HEK293 (cell line): ENCODE measurements around the gene ZGPAT.

Experiments used
- CTCF ChIA-PET: fragments of 350-600 bp; formaldehyde crosslinking; extraction: SDS; loops from one replicate; lab custom pipeline; 2021; ENCODE audit warnings: antibody characterized with exemption; lab: Yijun Ruan, JAX
- POLR2A ChIA-PET: fragments of 300-600 bp; formaldehyde crosslinking; extraction: SDS; loops from one replicate; lab custom pipeline; 2020; ENCODE audit warnings: antibody characterized with exemption, inconsistent platforms; lab: Yijun Ruan, JAX
- H3K27ac ChIP-seq: fragments of 200-500 bp; sonication (Bioruptor generic); 2 replicates; pipeline ENCODE4 v1.5.1; 2014; ENCODE audit warnings: low read depth, low read length, control low read depth, inconsistent platforms; ENCODE audit errors: extremely low read depth
- H3K36me3 ChIP-seq, 2 experiments: fragments of 200-500 bp in 1 of 2; sonication (Bioruptor generic) in 1 of 2; 1 replicate in 1 of 2; 2 replicates in 1 of 2; pipeline ENCODE4 v1.5.1; 2014 to 2017; ENCODE audit warnings: inconsistent platforms in 2 of 2, low read length in 2 of 2; ENCODE audit not compliant: control insufficient read depth in 2 of 2, insufficient read depth in 1 of 2
- H3K4me1 ChIP-seq: fragments of 200-500 bp; sonication (Bioruptor generic); 2 replicates; pipeline ENCODE4 v1.5.1; 2014; ENCODE audit warnings: mild to moderate bottlenecking, low read length, inconsistent platforms; ENCODE audit not compliant: control insufficient read depth, insufficient read depth
- H3K4me3 ChIP-seq: 2 replicates; pipeline ENCODE4 v1.5.1; 2011; ENCODE audit warnings: low read depth, mild to moderate bottlenecking, control low read depth, low read length, moderate library complexity
- H3K9me3 ChIP-seq: fragments of 200-500 bp; sonication (Bioruptor generic); 2 replicates; pipeline ENCODE4 v1.5.1; 2014; ENCODE audit warnings: low read depth, low read length, inconsistent platforms; ENCODE audit not compliant: control insufficient read depth, insufficient read depth
- KLF9 ChIP-seq: fragments of 450-650 bp; formaldehyde crosslinking; IDR thresholded peaks from 2 replicates; pipeline ENCODE4 v1.5.1; 2016; ENCODE audit warnings: missing biosample characterization, missing genetic modification characterization, low read depth
- RBAK ChIP-seq: fragments of 450-650 bp; formaldehyde crosslinking; IDR thresholded peaks from 2 replicates; pipeline ENCODE4 v1.5.1; 2016; ENCODE audit warnings: missing biosample characterization, missing genetic modification characterization
- SCRT1 ChIP-seq: fragments of 450-650 bp; formaldehyde crosslinking; IDR thresholded peaks from 2 replicates; pipeline ENCODE4 v1.5.1; 2016; ENCODE audit warnings: missing biosample characterization, missing genetic modification characterization, borderline replicate concordance
- SCRT2 ChIP-seq: fragments of 450-650 bp; formaldehyde crosslinking; IDR thresholded peaks from 2 replicates; pipeline ENCODE4 v1.5.1; 2016; ENCODE audit warnings: missing biosample characterization, missing genetic modification characterization
- ZNF274 ChIP-seq, 2 experiments: fragments of 200-500 bp in 1 of 2; fragments of 450-650 bp in 1 of 2; sonication (Bioruptor generic) in 1 of 2; formaldehyde crosslinking in 1 of 2; IDR thresholded peaks; 2 replicates each; pipeline versions ENCODE4 v1.5.1 to v1.6.1; 2014 to 2016; ENCODE audit warnings: borderline replicate concordance in 1 of 2, inconsistent platforms in 1 of 2, low read length in 1 of 2, missing biosample characterization in 1 of 2, missing genetic modification characterization in 1 of 2
- ZNF404 ChIP-seq: fragments of 450-650 bp; formaldehyde crosslinking; IDR thresholded peaks from 2 replicates; pipeline ENCODE4 v1.5.1; 2017; ENCODE audit warnings: missing biosample characterization, missing genetic modification characterization
- ZNF560 ChIP-seq: fragments of 450-650 bp; formaldehyde crosslinking; IDR thresholded peaks from 2 replicates; pipeline ENCODE4 v1.5.1; 2017; ENCODE audit warnings: missing biosample characterization, missing genetic modification characterization, borderline replicate concordance
- ZNF600 ChIP-seq: fragments of 450-650 bp; formaldehyde crosslinking; IDR thresholded peaks from 2 replicates; pipeline ENCODE4 v1.5.1; 2016; ENCODE audit warnings: missing biosample characterization, missing genetic modification characterization
- ZNF621 ChIP-seq: fragments of 450-650 bp; formaldehyde crosslinking; IDR thresholded peaks from 2 replicates; pipeline ENCODE4 v1.5.1; 2017; ENCODE audit warnings: missing biosample characterization, missing genetic modification characterization
- ZNF629 ChIP-seq: fragments of 450-650 bp; formaldehyde crosslinking; IDR thresholded peaks from 2 replicates; pipeline ENCODE4 v1.5.1; 2017; ENCODE audit warnings: missing biosample characterization, missing genetic modification characterization
- ZNF777 ChIP-seq: fragments of 450-650 bp; formaldehyde crosslinking; IDR thresholded peaks from 2 replicates; pipeline ENCODE4 v1.5.1; 2017; ENCODE audit warnings: missing biosample characterization, missing genetic modification characterization, borderline replicate concordance
- ZNF791 ChIP-seq: fragments of 450-650 bp; formaldehyde crosslinking; IDR thresholded peaks from 2 replicates; pipeline ENCODE4 v1.5.1; 2016; ENCODE audit warnings: missing biosample characterization, missing genetic modification characterization
- ZSCAN16 ChIP-seq: fragments of 450-650 bp; formaldehyde crosslinking; IDR thresholded peaks from 2 replicates; pipeline ENCODE4 v1.5.1; 2016; ENCODE audit warnings: missing biosample characterization, missing genetic modification characterization
- TF ChIP-seq, protein P1 (sequence below): fragments of 450-650 bp; formaldehyde crosslinking; IDR thresholded peaks from 2 replicates; pipeline ENCODE4 v1.5.1; 2016; ENCODE audit warnings: missing biosample characterization, missing genetic modification characterization
- TF ChIP-seq, protein P2 (sequence below): fragments of 450-650 bp; formaldehyde crosslinking; IDR thresholded peaks from 2 replicates; pipeline ENCODE4 v1.5.1; 2016; ENCODE audit warnings: missing biosample characterization, missing genetic modification characterization
- TF ChIP-seq, protein P3 (sequence below): fragments of 450-650 bp; formaldehyde crosslinking; conservative IDR thresholded peaks from 2 replicates; pipeline ENCODE4 v1.5.1; 2016; ENCODE audit warnings: low read depth, missing biosample characterization, missing genetic modification characterization
- TF ChIP-seq, protein P4 (sequence below): fragments of 450-650 bp; formaldehyde crosslinking; IDR thresholded peaks from 2 replicates; pipeline ENCODE4 v1.5.1; 2016; ENCODE audit warnings: missing biosample characterization, missing genetic modification characterization
- TF ChIP-seq, protein P5 (sequence below): fragments of 450-650 bp; formaldehyde crosslinking; IDR thresholded peaks from 2 replicates; pipeline ENCODE4 v1.5.1; 2016; ENCODE audit warnings: missing biosample characterization, missing genetic modification characterization

Gene ZGPAT

GRCh38 chr20:63765082-63765873, 57.4 kb downstream of the ZGPAT start:
- TF ChIP-seq ZNF560 (tag by site-specific recombination) (no peak), RBAK (tag by site-specific recombination) (no peak), ZNF629 (tag by site-specific recombination) (no peak), ZNF791 (no peak), ZNF274 (IDR thresholded peaks at IDR 0.05; ENCODE audit: low read length) (no peak), ZNF274 (tag by site-specific recombination; IDR thresholded peaks at IDR 0.05; ENCODE audit: borderline replicate concordance) (no peak), KLF9 (tag by site-specific recombination) (no peak), ZNF621 (no peak), SCRT1 (tag by site-specific recombination) (no peak), ZNF777 (tag by site-specific recombination) (no peak), ZNF600 (no peak), SCRT2 (tag by site-specific recombination) (no peak), ZSCAN16 (tag by site-specific recombination) (no peak), ZNF404 (no peak)
- TF ChIP-seq, protein P1, sequence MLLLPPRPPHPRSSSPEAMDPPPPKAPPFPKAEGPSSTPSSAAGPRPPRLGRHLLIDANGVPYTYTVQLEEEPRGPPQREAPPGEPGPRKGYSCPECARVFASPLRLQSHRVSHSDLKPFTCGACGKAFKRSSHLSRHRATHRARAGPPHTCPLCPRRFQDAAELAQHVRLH: no peak
- TF ChIP-seq, protein P2, sequence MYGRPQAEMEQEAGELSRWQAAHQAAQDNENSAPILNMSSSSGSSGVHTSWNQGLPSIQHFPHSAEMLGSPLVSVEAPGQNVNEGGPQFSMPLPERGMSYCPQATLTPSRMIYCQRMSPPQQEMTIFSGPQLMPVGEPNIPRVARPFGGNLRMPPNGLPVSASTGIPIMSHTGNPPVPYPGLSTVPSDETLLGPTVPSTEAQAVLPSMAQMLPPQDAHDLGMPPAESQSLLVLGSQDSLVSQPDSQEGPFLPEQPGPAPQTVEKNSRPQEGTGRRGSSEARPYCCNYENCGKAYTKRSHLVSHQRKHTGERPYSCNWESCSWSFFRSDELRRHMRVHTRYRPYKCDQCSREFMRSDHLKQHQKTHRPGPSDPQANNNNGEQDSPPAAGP (tag by site-specific recombination): no peak
- TF ChIP-seq, protein P3, sequence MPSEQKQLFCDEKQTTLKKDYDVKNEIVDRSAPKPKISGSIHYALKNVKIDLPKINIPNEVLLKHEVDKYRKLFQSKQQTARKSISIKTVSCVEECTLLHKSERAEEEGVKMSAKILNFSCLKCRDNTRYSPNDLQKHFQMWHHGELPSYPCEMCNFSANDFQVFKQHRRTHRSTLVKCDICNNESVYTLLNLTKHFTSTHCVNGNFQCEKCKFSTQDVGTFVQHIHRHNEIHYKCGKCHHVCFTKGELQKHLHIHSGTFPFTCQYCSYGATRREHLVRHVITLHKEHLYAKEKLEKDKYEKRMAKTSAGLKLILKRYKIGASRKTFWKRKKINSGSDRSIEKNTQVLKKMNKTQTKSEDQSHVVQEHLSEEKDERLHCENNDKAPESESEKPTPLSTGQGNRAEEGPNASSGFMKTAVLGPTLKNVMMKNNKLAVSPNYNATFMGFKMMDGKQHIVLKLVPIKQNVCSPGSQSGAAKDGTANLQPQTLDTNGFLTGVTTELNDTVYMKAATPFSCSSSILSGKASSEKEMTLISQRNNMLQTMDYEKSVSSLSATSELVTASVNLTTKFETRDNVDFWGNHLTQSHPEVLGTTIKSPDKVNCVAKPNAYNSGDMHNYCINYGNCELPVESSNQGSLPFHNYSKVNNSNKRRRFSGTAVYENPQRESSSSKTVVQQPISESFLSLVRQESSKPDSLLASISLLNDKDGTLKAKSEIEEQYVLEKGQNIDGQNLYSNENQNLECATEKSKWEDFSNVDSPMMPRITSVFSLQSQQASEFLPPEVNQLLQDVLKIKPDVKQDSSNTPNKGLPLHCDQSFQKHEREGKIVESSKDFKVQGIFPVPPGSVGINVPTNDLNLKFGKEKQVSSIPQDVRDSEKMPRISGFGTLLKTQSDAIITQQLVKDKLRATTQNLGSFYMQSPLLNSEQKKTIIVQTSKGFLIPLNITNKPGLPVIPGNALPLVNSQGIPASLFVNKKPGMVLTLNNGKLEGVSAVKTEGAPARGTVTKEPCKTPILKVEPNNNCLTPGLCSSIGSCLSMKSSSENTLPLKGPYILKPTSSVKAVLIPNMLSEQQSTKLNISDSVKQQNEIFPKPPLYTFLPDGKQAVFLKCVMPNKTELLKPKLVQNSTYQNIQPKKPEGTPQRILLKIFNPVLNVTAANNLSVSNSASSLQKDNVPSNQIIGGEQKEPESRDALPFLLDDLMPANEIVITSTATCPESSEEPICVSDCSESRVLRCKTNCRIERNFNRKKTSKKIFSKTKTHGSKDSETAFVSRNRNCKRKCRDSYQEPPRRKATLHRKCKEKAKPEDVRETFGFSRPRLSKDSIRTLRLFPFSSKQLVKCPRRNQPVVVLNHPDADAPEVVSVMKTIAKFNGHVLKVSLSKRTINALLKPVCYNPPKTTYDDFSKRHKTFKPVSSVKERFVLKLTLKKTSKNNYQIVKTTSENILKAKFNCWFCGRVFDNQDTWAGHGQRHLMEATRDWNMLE: no peak
- TF ChIP-seq, protein P4, sequence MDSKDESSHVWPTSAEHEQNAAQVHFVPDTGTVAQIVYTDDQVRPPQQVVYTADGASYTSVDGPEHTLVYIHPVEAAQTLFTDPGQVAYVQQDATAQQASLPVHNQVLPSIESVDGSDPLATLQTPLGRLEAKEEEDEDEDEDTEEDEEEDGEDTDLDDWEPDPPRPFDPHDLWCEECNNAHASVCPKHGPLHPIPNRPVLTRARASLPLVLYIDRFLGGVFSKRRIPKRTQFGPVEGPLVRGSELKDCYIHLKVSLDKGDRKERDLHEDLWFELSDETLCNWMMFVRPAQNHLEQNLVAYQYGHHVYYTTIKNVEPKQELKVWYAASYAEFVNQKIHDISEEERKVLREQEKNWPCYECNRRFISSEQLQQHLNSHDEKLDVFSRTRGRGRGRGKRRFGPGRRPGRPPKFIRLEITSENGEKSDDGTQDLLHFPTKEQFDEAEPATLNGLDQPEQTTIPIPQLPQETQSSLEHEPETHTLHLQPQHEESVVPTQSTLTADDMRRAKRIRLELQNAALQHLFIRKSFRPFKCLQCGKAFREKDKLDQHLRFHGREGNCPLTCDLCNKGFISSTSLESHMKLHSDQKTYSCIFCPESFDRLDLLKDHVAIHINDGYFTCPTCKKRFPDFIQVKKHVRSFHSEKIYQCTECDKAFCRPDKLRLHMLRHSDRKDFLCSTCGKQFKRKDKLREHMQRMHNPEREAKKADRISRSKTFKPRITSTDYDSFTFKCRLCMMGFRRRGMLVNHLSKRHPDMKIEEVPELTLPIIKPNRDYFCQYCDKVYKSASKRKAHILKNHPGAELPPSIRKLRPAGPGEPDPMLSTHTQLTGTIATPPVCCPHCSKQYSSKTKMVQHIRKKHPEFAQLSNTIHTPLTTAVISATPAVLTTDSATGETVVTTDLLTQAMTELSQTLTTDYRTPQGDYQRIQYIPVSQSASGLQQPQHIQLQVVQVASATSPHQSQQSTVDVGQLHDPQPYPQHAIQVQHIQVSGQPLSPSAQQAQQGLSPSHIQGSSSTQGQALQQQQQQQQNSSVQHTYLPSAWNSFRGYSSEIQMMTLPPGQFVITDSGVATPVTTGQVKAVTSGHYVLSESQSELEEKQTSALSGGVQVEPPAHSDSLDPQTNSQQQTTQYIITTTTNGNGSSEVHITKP (tag by site-specific recombination): no peak
- TF ChIP-seq, protein P5, sequence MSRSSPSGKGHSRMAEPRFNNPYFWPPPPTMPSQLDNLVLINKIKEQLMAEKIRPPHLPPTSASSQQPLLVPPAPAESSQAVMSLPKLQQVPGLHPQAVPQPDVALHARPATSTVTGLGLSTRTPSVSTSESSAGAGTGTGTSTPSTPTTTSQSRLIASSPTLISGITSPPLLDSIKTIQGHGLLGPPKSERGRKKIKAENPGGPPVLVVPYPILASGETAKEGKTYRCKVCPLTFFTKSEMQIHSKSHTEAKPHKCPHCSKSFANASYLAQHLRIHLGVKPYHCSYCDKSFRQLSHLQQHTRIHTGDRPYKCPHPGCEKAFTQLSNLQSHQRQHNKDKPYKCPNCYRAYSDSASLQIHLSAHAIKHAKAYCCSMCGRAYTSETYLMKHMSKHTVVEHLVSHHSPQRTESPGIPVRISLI: no peak
- ChIA-PET CTCF (interaction anchor here (0.7 kb wide), 1 partner anchor 177 kb away, joined by 4 read pairs; no protein-coding TSS in a partner anchor), POLR2A (no interaction called here)

More at GRCh38 chr20:63765082-63765873, 57.4 kb downstream of the ZGPAT start:
- Histone ChIP-seq H3K27ac (no peak overlapping the region), H3K9me3 (no peaks in the 10 kb centered on the region), H3K4me1 (no peaks in the 10 kb centered on the region), H3K4me3 (no peak overlapping the region), H3K36me3 (peaks cover 0 to 5% of the 10 kb centered on the region in 2 experiments; a peak in 1 of 3 replicates)
